Gastrocnemius medialis (tissue), 4 donors: ENCODE data around the gene CCDC112.

Source experiments
- CTCF ChIP-seq, 5 experiments: fragments of 450-650 bp in 3 of 5; fragments of 200-600 bp in 2 of 5; sonication (generic) in 2 of 5; IDR thresholded peaks in 4 of 5; conservative IDR thresholded peaks in 1 of 5; 1 replicate in 4 of 5; 2 replicates in 1 of 5; pipeline ENCODE4 v1.5.1; 2016 to 2019; ENCODE audit warnings: antibody characterized with exemption in 5 of 5, mild to moderate bottlenecking in 3 of 5, moderate library complexity in 3 of 5
- POLR2A ChIP-seq, 2 donors: fragments of 450-650 bp; IDR thresholded peaks; one replicate each; pipeline ENCODE4 v1.6.1; 2017; ENCODE audit warnings: antibody characterized with exemption in 2 of 2, mild to moderate bottlenecking in 2 of 2, moderate library complexity in 2 of 2

GRCh38 chr5:115324021-115324420 lies 27.6 kb upstream of the CCDC112 start:
- TF ChIP-seq CTCF (IDR thresholded peaks at IDR 0.05 in 4 of 5, conservative IDR thresholded peaks at IDR 0.05 in 1 of 5) (no peak), POLR2A (IDR thresholded peaks at IDR 0.05) (no peak)
